Hepatocyte (in vitro differentiated cells): ENCODE data around the gene B3GNT4.

Source experiments
- EZH2 ChIP-seq: fragments of 200-600 bp; sonication (generic); IDR thresholded peaks from 2 replicates; pipeline ENCODE4 v1.6.1; 2016; ENCODE audit warnings: antibody characterized with exemption, mild to moderate bottlenecking, borderline replicate concordance
- TF ChIP-seq, protein P1 (sequence below): fragments of 200-600 bp; sonication (generic); IDR thresholded peaks from 2 replicates; pipeline ENCODE4 v1.5.1; 2016; ENCODE audit warnings: antibody characterized with exemption, mild to moderate bottlenecking; ENCODE audit not compliant: poor library complexity

- TF ChIP-seq, protein P1, sequence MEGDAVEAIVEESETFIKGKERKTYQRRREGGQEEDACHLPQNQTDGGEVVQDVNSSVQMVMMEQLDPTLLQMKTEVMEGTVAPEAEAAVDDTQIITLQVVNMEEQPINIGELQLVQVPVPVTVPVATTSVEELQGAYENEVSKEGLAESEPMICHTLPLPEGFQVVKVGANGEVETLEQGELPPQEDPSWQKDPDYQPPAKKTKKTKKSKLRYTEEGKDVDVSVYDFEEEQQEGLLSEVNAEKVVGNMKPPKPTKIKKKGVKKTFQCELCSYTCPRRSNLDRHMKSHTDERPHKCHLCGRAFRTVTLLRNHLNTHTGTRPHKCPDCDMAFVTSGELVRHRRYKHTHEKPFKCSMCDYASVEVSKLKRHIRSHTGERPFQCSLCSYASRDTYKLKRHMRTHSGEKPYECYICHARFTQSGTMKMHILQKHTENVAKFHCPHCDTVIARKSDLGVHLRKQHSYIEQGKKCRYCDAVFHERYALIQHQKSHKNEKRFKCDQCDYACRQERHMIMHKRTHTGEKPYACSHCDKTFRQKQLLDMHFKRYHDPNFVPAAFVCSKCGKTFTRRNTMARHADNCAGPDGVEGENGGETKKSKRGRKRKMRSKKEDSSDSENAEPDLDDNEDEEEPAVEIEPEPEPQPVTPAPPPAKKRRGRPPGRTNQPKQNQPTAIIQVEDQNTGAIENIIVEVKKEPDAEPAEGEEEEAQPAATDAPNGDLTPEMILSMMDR: no peak
- TF ChIP-seq EZH2: no peak
Observed at GRCh38 chr12:122160761-122161160, 42.7 kb upstream of the B3GNT4 start.
